Measurements from ENCODE around the gene SUSD2. TPM values are rescaled to one million over a fixed set of nuclear protein-coding genes. Genes with fewer than 3 reads are reported as not detected.

SUSD2 gene
- total RNA-seq, 3 donors from 2014 or later = 0.80 to 7.9 (median 5.6) TPM

DNA sequence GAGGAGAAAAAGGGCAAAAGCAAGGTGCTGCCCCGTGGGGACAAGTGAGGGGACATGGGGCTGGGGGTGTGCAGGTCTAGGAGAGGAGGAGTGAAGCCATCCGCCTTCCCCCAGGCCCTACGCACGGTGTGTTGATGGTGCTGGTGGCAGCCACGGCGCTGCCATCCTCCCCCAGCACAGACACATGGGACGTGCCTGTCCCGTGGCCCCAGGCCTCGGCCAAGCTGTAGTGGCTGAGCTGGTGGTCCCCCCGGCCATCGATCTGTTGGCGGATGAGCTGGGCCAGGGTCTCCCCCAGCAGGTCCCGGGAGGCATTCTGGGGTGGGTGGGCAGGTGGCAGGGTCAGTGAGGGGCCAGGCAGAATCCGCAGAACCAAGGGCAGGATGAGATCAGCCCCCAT, 44.7 kb downstream of the SUSD2 start:
- peaks cover 5 to 10% of the 10 kb centered on the region in 2 donors for H3K9me3 ChIP-seq
- no peak for TF ChIP-seq POLR2A (IDR thresholded peaks at IDR 0.05)
- TF ChIP-seq POLR2AphosphoS5 (IDR thresholded peaks at IDR 0.05) = no peak
- TF ChIP-seq, protein P1, sequence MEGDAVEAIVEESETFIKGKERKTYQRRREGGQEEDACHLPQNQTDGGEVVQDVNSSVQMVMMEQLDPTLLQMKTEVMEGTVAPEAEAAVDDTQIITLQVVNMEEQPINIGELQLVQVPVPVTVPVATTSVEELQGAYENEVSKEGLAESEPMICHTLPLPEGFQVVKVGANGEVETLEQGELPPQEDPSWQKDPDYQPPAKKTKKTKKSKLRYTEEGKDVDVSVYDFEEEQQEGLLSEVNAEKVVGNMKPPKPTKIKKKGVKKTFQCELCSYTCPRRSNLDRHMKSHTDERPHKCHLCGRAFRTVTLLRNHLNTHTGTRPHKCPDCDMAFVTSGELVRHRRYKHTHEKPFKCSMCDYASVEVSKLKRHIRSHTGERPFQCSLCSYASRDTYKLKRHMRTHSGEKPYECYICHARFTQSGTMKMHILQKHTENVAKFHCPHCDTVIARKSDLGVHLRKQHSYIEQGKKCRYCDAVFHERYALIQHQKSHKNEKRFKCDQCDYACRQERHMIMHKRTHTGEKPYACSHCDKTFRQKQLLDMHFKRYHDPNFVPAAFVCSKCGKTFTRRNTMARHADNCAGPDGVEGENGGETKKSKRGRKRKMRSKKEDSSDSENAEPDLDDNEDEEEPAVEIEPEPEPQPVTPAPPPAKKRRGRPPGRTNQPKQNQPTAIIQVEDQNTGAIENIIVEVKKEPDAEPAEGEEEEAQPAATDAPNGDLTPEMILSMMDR (IDR thresholded peaks at IDR 0.05) = no peak
- H3K27ac ChIP-seq = no peak overlapping the region
- no peaks in the 10 kb centered on the region for H3K36me3 ChIP-seq
- H3K4me1 ChIP-seq = no peaks in the 10 kb centered on the region
- no peak for DNase-seq (ENCODE audit: low spot score in 2 of 2)
- no peaks in the 10 kb centered on the region for H3K27me3 ChIP-seq
- no peak overlapping the region for H3K4me3 ChIP-seq
- intact Hi-C loops (cut with DNase I; ENCODE audit: low total_unique reads) = no loop called here

DNA sequence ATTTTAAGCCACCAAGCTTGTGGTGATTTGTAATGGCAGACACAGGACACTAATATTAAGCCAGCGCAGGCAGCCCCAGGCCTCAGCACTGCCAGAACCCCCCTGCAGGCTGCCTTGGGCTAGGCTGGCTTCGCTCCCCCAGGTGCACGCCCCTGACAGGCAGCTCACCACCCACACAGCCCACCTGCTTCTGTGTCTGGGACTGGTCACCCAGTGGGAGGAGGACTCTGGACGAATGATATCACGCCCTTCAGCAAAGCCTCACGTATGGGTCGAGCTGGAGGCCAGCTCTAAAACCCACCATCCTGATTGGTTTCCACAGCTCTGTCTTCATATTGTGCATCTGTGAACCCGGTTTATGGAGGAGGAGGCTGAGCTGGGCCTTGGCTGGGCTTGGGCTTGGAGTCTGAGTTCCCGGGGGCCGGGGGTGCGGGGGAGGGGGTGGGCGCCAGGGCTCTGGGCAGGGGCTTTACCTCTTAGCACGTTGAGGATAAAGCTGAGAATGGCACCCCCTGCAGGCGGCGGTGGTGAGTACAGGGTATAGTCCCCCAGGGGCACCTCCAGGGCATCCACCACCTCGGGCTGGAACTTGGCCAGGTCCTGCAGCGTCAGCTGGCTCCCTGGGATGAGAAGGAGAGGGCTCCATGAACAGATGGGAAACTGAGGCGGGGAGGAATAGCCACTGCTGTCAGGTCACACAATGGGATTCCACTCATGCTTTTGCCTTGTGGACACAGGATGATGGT, 49.8 kb downstream of the SUSD2 start:
- intact Hi-C loops (cut with DNase I; ENCODE audit: low total_unique reads) = no loop called here
- no peak for TF ChIP-seq POLR2A (IDR thresholded peaks at IDR 0.05)
- TF ChIP-seq, protein P1 (IDR thresholded peaks at IDR 0.05) = no peak
- no peak for TF ChIP-seq POLR2AphosphoS5 (IDR thresholded peaks at IDR 0.05)
- H3K9me3 ChIP-seq = no peaks in the 10 kb centered on the region
- H3K36me3 ChIP-seq = no peaks in the 10 kb centered on the region
- no peak for DNase-seq (ENCODE audit: low spot score in 2 of 2)
- no peak overlapping the region for H3K27ac ChIP-seq
- no peaks in the 10 kb centered on the region for H3K27me3 ChIP-seq
- H3K4me1 ChIP-seq = no peaks in the 10 kb centered on the region
- H3K4me3 ChIP-seq = no peak overlapping the region

DNA sequence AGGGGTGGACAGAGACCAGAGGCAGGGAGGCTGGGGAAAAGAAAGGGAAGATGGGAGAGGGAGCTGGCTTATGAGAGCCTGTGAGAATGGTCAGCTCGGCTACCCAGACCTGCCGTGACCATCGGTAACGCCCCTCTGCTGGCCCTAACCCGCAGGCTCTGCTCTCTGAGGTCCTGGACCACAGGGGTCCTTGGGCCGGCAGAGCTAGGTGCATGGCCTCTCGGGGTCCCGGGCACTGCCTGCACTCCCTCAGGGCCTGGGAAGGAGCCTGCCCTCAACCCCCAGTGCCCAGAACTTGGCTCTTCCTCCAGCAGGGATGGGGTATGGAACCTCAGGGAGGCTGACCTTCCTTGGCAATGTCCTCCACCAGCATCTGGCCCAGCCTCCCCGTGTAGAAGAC, 50.4 kb downstream of the SUSD2 start:
- Histone ChIP-seq H3K4me1 (no peaks in the 10 kb centered on the region), H3K9me3 (no peaks in the 10 kb centered on the region), H3K27me3 (no peaks in the 10 kb centered on the region), H3K4me3 (no peak overlapping the region), H3K36me3 (no peaks in the 10 kb centered on the region), H3K27ac (peak overlapping the region in 1 of 2 donors; percentile 38)
- no peak for TF ChIP-seq POLR2AphosphoS5 (IDR thresholded peaks at IDR 0.05)
- TF ChIP-seq, protein P1 (IDR thresholded peaks at IDR 0.05) = no peak
- no peak for TF ChIP-seq POLR2A (IDR thresholded peaks at IDR 0.05)
- intact Hi-C loops (cut with DNase I; ENCODE audit: low total_unique reads) = no loop called here
- no peak for DNase-seq (ENCODE audit: low spot score in 2 of 2)

DNA sequence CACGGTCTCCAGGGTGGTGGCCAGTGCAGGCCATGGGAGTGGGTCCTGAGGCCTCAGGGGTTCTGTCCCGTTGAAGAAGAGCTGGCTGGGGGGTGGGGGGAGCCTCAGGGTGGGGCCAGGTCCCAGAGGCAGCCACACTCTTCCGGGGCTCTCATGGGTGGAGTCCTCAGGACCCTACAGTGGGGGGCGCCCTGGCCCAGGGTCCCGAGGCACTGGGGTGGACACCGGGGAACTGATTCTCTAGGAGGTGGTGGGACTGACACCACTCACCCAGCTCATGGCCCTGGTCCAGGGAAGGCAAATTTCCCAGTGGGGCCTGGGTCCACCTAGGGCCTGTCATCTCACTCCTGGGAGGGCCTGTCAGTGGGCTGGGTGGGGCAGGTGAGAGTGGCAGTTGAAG, 50.8 kb downstream of the SUSD2 start:
- TF ChIP-seq, protein P1 (IDR thresholded peaks at IDR 0.05) = no peak
- TF ChIP-seq POLR2A (IDR thresholded peaks at IDR 0.05) = no peak
- TF ChIP-seq POLR2AphosphoS5 (IDR thresholded peaks at IDR 0.05) = no peak
- Histone ChIP-seq H3K9me3 (no peaks in the 10 kb centered on the region), H3K4me3 (no peak overlapping the region), H3K36me3 (no peaks in the 10 kb centered on the region), H3K27me3 (no peaks in the 10 kb centered on the region), H3K27ac (peak overlapping the region in 1 of 2 donors; percentile 38), H3K4me1 (no peaks in the 10 kb centered on the region)
- DNase-seq (ENCODE audit: low spot score in 2 of 2) = no peak
- intact Hi-C loops (cut with DNase I; ENCODE audit: low total_unique reads) = no loop called here

DNA sequence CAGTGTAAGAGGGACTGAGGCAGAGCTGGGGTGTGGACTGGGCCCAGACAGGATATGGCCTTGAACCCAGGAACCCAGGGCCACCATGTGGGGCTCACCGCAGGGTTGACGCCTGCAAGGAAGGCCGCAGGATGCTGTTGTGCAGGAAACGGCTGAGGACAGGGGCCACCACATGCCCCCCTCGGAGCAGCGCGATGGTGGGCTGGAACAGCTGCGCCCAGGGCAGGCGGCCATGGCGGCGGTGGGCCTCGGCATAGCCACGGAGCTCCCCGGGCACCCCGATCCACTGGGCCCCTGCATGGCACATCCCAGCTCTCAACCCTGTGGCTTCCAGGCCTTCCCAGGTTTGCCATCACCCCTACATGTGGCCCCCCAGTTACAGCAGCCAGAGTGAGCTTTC, 51.4 kb downstream of the SUSD2 start:
- no peaks in the 10 kb centered on the region for H3K27me3 ChIP-seq
- H3K9me3 ChIP-seq = no peaks in the 10 kb centered on the region
- no peaks in the 10 kb centered on the region for H3K36me3 ChIP-seq
- TF ChIP-seq, protein P1 (IDR thresholded peaks at IDR 0.05) = no peak
- TF ChIP-seq POLR2A (IDR thresholded peaks at IDR 0.05) (no peak), POLR2AphosphoS5 (IDR thresholded peaks at IDR 0.05) (no peak)
- intact Hi-C loops (cut with DNase I; ENCODE audit: low total_unique reads) = no loop called here
- no peaks in the 10 kb centered on the region for H3K4me1 ChIP-seq
- no peak overlapping the region for H3K4me3 ChIP-seq
- H3K27ac ChIP-seq = peak overlapping the region in 1 of 2 donors; percentile 32
- no peak for DNase-seq (ENCODE audit: low spot score in 2 of 2)
